Measurements from ENCODE around the gene DNAJC16. TPM values are rescaled to one million over a fixed set of nuclear protein-coding genes. Genes with fewer than 3 reads are reported as not detected.

The DNAJC16 gene
- total RNA-seq, 1 experiment from 2014 or later: 9.2 TPM

DNA sequence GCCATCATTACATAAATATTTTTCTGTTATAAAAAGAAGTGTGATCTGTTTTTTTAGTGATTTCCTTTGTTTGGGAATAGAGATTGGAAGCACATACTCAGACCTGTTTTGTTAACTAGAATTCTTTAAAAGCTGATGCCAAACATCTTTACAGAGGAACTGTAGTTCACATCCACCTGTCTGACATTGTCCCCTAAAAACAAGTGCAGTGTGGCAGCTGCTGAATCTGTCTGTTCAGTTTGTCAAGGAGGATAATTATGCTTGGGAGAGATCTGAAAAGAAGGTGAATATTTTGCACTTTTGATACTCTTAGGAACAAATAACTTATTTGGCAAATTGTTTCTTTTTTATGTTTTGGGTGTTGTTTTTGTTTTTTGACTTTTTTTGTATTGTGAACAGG lies 44.6 kb downstream of the DNAJC16 start:
- no peaks in the 10 kb centered on the region for H3K9me2 ChIP-seq (replicated peaks; ENCODE audit: low read length)
- H3K4me1 ChIP-seq (ENCODE audit: insufficient read depth, low read length): no peaks in the 10 kb centered on the region
- no peaks in the 10 kb centered on the region for H3F3A ChIP-seq (ENCODE audit: low read length, unreplicated experiment)
- no peak overlapping the region for H3K27ac ChIP-seq (ENCODE audit: low read length)
- H3K27me3 ChIP-seq (ENCODE audit: low read length): no peaks in the 10 kb centered on the region
- no peaks in the 10 kb centered on the region for H3K79me2 ChIP-seq (ENCODE audit: low read length)
- H3K4me3 ChIP-seq (ENCODE audit: low read length): no peak overlapping the region
- no peak overlapping the region for H3K4me2 ChIP-seq (ENCODE audit: low read length)
- no TSS peak for BruUV-seq (replicated peaks)
- intact Hi-C loops (cut with micrococcal nuclease): no loop called here
- POLR2A ChIA-PET (ENCODE audit: unreplicated experiment): no interaction called here
- CTCF ChIA-PET: no interaction called here
- no peak for TF ChIP-seq EZH2 (IDR thresholded peaks at IDR 0.05; ENCODE audit: low read length, unreplicated experiment)
- TF ChIP-seq, protein P1, sequence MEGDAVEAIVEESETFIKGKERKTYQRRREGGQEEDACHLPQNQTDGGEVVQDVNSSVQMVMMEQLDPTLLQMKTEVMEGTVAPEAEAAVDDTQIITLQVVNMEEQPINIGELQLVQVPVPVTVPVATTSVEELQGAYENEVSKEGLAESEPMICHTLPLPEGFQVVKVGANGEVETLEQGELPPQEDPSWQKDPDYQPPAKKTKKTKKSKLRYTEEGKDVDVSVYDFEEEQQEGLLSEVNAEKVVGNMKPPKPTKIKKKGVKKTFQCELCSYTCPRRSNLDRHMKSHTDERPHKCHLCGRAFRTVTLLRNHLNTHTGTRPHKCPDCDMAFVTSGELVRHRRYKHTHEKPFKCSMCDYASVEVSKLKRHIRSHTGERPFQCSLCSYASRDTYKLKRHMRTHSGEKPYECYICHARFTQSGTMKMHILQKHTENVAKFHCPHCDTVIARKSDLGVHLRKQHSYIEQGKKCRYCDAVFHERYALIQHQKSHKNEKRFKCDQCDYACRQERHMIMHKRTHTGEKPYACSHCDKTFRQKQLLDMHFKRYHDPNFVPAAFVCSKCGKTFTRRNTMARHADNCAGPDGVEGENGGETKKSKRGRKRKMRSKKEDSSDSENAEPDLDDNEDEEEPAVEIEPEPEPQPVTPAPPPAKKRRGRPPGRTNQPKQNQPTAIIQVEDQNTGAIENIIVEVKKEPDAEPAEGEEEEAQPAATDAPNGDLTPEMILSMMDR (conservative IDR thresholded peaks at IDR 0.05; ENCODE audit: low read depth, low read length): no peak
- no peak for TF ChIP-seq EZH2phosphoT487 (IDR thresholded peaks at IDR 0.05; ENCODE audit: borderline replicate concordance, low read length)
- H3K36me3 ChIP-seq (ENCODE audit: low read depth, low read length): peaks cover 22% of the 10 kb centered on the region
- no peaks in the 10 kb centered on the region for H3K9me3 ChIP-seq (ENCODE audit: low read length)
- no peak overlapping the region for H3K9ac ChIP-seq (ENCODE audit: low read length)
- H4K20me1 ChIP-seq (ENCODE audit: low read length): no peaks in the 10 kb centered on the region
- no peak overlapping the region for H2AFZ ChIP-seq (ENCODE audit: low read length)
- ATAC-seq: no peak
- no peak for DNase-seq

DNA sequence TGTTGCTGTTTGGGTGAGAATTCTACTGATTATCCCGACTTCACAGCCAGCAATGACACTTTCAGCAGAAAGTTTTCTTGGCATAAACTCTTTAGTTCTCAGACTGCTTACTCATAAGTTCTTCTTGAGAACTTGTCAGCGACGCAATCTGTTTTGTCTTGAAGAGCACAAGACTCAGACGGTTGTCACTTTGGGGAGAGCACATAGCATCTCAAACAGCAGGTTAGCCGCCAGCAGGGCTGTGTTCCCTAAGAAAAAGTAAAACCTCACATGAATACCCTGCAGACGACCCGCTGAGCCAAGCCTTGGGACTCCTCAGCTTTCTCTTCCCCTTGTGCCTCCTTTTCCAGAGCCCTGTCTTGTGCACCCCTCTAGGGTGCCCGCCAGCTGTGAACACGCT lies 46.8 kb downstream of the DNAJC16 start:
- Histone ChIP-seq H3F3A (ENCODE audit: low read length, unreplicated experiment) (no peaks in the 10 kb centered on the region), H3K9me2 (replicated peaks; ENCODE audit: low read length) (no peaks in the 10 kb centered on the region), H3K4me2 (ENCODE audit: low read length) (no peak overlapping the region), H3K79me2 (ENCODE audit: low read length) (no peaks in the 10 kb centered on the region), H3K27me3 (ENCODE audit: low read length) (no peaks in the 10 kb centered on the region), H4K20me1 (ENCODE audit: low read length) (no peaks in the 10 kb centered on the region), H2AFZ (ENCODE audit: low read length) (no peak overlapping the region), H3K4me1 (ENCODE audit: insufficient read depth, low read length) (no peaks in the 10 kb centered on the region), H3K4me3 (ENCODE audit: low read length) (no peak overlapping the region), H3K27ac (ENCODE audit: low read length) (no peak overlapping the region), H3K9me3 (ENCODE audit: low read length) (no peaks in the 10 kb centered on the region), H3K36me3 (ENCODE audit: low read depth, low read length) (peaks cover 8% of the 10 kb centered on the region), H3K9ac (ENCODE audit: low read length) (no peak overlapping the region)
- DNase-seq (no peak), ATAC-seq (no peak)
- intact Hi-C loops (cut with micrococcal nuclease): no loop called here
- POLR2A ChIA-PET (ENCODE audit: unreplicated experiment): no interaction called here
- no TSS peak for BruUV-seq (replicated peaks)
- TF ChIP-seq, protein P1 (conservative IDR thresholded peaks at IDR 0.05; ENCODE audit: low read depth, low read length): no peak
- TF ChIP-seq EZH2phosphoT487 (IDR thresholded peaks at IDR 0.05; ENCODE audit: borderline replicate concordance, low read length) (no peak), EZH2 (IDR thresholded peaks at IDR 0.05; ENCODE audit: low read length, unreplicated experiment) (no peak)
- CTCF ChIA-PET: no interaction called here

DNA sequence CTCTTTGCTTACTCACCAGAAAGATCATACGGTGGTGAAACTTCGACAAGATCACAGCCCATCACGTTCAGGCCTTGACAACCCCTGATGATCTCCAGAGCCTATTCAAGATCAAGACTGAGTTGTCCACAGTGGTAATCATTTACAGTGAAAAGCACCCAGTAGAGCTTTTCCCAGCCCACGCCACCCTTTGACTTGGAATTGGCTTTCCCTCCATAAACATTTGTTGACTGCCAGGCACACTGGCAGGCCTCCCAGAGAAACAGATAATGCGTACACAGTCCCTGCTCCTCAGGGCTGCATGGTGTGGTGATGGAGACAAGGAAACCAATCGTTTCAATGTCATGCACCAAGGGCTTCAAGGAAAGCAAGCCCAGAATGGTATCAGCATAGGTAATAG lies 48.1 kb downstream of the DNAJC16 start:
- Histone ChIP-seq H3K27me3 (ENCODE audit: low read length) (no peaks in the 10 kb centered on the region), H3K9me2 (replicated peaks; ENCODE audit: low read length) (no peaks in the 10 kb centered on the region), H3K79me2 (ENCODE audit: low read length) (no peaks in the 10 kb centered on the region), H3K27ac (ENCODE audit: low read length) (no peak overlapping the region), H2AFZ (ENCODE audit: low read length) (no peak overlapping the region), H3F3A (ENCODE audit: low read length, unreplicated experiment) (no peaks in the 10 kb centered on the region), H3K4me3 (ENCODE audit: low read length) (no peak overlapping the region), H3K4me1 (ENCODE audit: insufficient read depth, low read length) (no peaks in the 10 kb centered on the region), H3K9ac (ENCODE audit: low read length) (no peak overlapping the region), H4K20me1 (ENCODE audit: low read length) (no peaks in the 10 kb centered on the region), H3K9me3 (ENCODE audit: low read length) (no peaks in the 10 kb centered on the region), H3K4me2 (ENCODE audit: low read length) (no peak overlapping the region), H3K36me3 (ENCODE audit: low read depth, low read length) (peaks cover 3% of the 10 kb centered on the region)
- CTCF ChIA-PET: no interaction called here
- BruUV-seq (replicated peaks): no TSS peak
- intact Hi-C loops (cut with micrococcal nuclease): no loop called here
- DNase-seq (no peak), ATAC-seq (no peak)
- POLR2A ChIA-PET (ENCODE audit: unreplicated experiment): interaction anchor here (0.6 kb wide), 1 partner anchor 481 kb away, joined by 3 read pairs; no protein-coding TSS in a partner anchor
- TF ChIP-seq EZH2phosphoT487 (IDR thresholded peaks at IDR 0.05; ENCODE audit: borderline replicate concordance, low read length): no peak
- TF ChIP-seq EZH2 (IDR thresholded peaks at IDR 0.05; ENCODE audit: low read length, unreplicated experiment): no peak
- TF ChIP-seq, protein P1 (conservative IDR thresholded peaks at IDR 0.05; ENCODE audit: low read depth, low read length): no peak

Data from PC-3 (cell line).